Stimulated activated CD4-positive, alpha-beta T cell treated with anti-CD3 and anti-CD28 coated beads, Interleukin-2, amount 100 ng/mL, for 4 hours (primary cell): ENCODE data around the gene SHISA8.
"Not testable (repeated sequence)": the region's sequence is repeated elsewhere in the genome, so short reads cannot be mapped to it uniquely, and the experiment has no call there.

Experiments
- DNase-seq: peaks from one replicate; pipeline ENCODE4 v3.0.0-alpha.2; 2020; ENCODE audit warnings: low read depth

Gene SHISA8

GRCh38 chr22:41898645-41899044 is 16.2 kb downstream of the SHISA8 start:
- no peak for DNase-seq

- DNase-seq: no peak
Measured at GRCh38 chr22:41893591-41894375, 21.1 kb downstream of the SHISA8 start.

- DNase-seq: no peak
Measured at GRCh38 chr22:41892721-41893120, 22.2 kb downstream of the SHISA8 start.

GRCh38 chr22:41891407-41891806 is 23.5 kb downstream of the SHISA8 start:
- DNase-seq: no peak

- DNase-seq: no peak
Measured at GRCh38 chr22:41888627-41889200, 26.2 kb downstream of the SHISA8 start.

GRCh38 chr22:41885516-41885915 is 29.4 kb downstream of the SHISA8 start:
- DNase-seq: no peak

- DNase-seq: no peak
Measured at GRCh38 chr22:41885116-41885515, 29.8 kb downstream of the SHISA8 start.

- no peak for DNase-seq
Measured at GRCh38 chr22:41883400-41883799, 31.5 kb downstream of the SHISA8 start.

- DNase-seq: no peak
Measured at GRCh38 chr22:41880653-41881052, 34.2 kb downstream of the SHISA8 start.

GRCh38 chr22:41876675-41877074 is 38.2 kb downstream of the SHISA8 start:
- DNase-seq: no peak

GRCh38 chr22:41876275-41876674 is 38.6 kb downstream of the SHISA8 start:
- DNase-seq: no peak

GRCh38 chr22:41875531-41876270 is 39.2 kb downstream of the SHISA8 start:
- DNase-seq: no peak

- no peak for DNase-seq
Measured at GRCh38 chr22:41874090-41874489, 40.8 kb downstream of the SHISA8 start.

- peak; percentile 18 for DNase-seq
Measured at GRCh38 chr22:41873391-41873790, 41.5 kb downstream of the SHISA8 start.

GRCh38 chr22:41870786-41871185 is 44.1 kb downstream of the SHISA8 start:
- DNase-seq: no peak

GRCh38 chr22:41870081-41870480 is 44.8 kb downstream of the SHISA8 start:
- not testable (repeated sequence) for DNase-seq

- no peak for DNase-seq
Measured at GRCh38 chr22:41868556-41868955, 46.3 kb downstream of the SHISA8 start.

- DNase-seq: no peak
Measured at GRCh38 chr22:41863472-41863871, 51.4 kb downstream of the SHISA8 start.

GRCh38 chr22:41862530-41863266 is 52.2 kb downstream of the SHISA8 start:
- DNase-seq: peak; percentile 22

GRCh38 chr22:41862160-41862529 is 52.7 kb downstream of the SHISA8 start:
- peak; percentile 50 for DNase-seq
